Epithelial cell of esophagus (primary cell): ENCODE measurements around the gene ARF1.

Experiments
- DNase-seq: peaks from one replicate; pipeline ENCODE4 v3.0.0; 2010; ENCODE audit warnings: low read depth
- H3K4me3 ChIP-seq: 2 replicates; pipeline ENCODE4 v1.5.1; 2011; ENCODE audit warnings: mild to moderate bottlenecking, low read length, control low read depth
- CTCF ChIP-seq: IDR thresholded peaks from 2 replicates; pipeline ENCODE4 v1.5.1; 2011; ENCODE audit warnings: low read depth, mild to moderate bottlenecking, low read length, control low read depth, inconsistent platforms; ENCODE audit not compliant: insufficient read depth; ENCODE audit errors: missing control alignments

ARF1 gene

GRCh38 chr1:228044961-228045360, 37.5 kb upstream of the ARF1 start:
- no peak for DNase-seq
- TF ChIP-seq CTCF = no peak
- no peak overlapping the region for H3K4me3 ChIP-seq

GRCh38 chr1:228045405-228045804, 37.1 kb upstream of the ARF1 start:
- DNase-seq = no peak
- no peak for TF ChIP-seq CTCF
- no peak overlapping the region for H3K4me3 ChIP-seq

GRCh38 chr1:228045871-228046270, 36.6 kb upstream of the ARF1 start:
- TF ChIP-seq CTCF = no peak
- no peak for DNase-seq
- no peak overlapping the region for H3K4me3 ChIP-seq

- no peak overlapping the region for H3K4me3 ChIP-seq
- no peak for TF ChIP-seq CTCF
- no peak for DNase-seq
Measured at GRCh38 chr1:228046421-228047182, 35.9 kb upstream of the ARF1 start.

GRCh38 chr1:228047183-228047466, 35.4 kb upstream of the ARF1 start:
- H3K4me3 ChIP-seq = no peak overlapping the region
- DNase-seq = no peak
- TF ChIP-seq CTCF = no peak

GRCh38 chr1:228048120-228048519, 34.4 kb upstream of the ARF1 start:
- no peak for TF ChIP-seq CTCF
- DNase-seq = no peak
- no peak overlapping the region for H3K4me3 ChIP-seq

- H3K4me3 ChIP-seq = no peak overlapping the region
- no peak for TF ChIP-seq CTCF
- DNase-seq = no peak
Measured at GRCh38 chr1:228048659-228049298, 33.7 kb upstream of the ARF1 start.
